ENCODE data around the gene HDLBP.

The HDLBP gene

GRCh38 chr2:241227594-241227993, 87.9 kb downstream of the HDLBP start:
- DNase-seq = no peak

- DNase-seq = no peak
Observed at GRCh38 chr2:241226723-241227572, 88.5 kb downstream of the HDLBP start.

GRCh38 chr2:241225983-241226382, 89.5 kb downstream of the HDLBP start:
- no peak for DNase-seq

- DNase-seq = no peak
Observed at GRCh38 chr2:241225545-241225944, 89.9 kb downstream of the HDLBP start.

- no peak for DNase-seq
Observed at GRCh38 chr2:241224851-241225438, 90.5 kb downstream of the HDLBP start.

- no peak for DNase-seq
Observed at GRCh38 chr2:241224018-241224850, 91.2 kb downstream of the HDLBP start.

- no peak for DNase-seq
Observed at GRCh38 chr2:241223211-241224017, 92.1 kb downstream of the HDLBP start.

- no peak for DNase-seq
Observed at GRCh38 chr2:241219856-241220356, 95.6 kb downstream of the HDLBP start.

- DNase-seq = no peak
Observed at GRCh38 chr2:241219030-241219382, 96.5 kb downstream of the HDLBP start.

GRCh38 chr2:241218131-241219029, 97.1 kb downstream of the HDLBP start:
- DNase-seq = no peak

- no peak for DNase-seq
Observed at GRCh38 chr2:241217320-241218031, 98.0 kb downstream of the HDLBP start.

- DNase-seq = no peak
Observed at GRCh38 chr2:241216211-241216761, 99.2 kb downstream of the HDLBP start.

GRCh38 chr2:241215421-241215820, 100.1 kb downstream of the HDLBP start:
- DNase-seq = no peak

- no peak for DNase-seq
Observed at GRCh38 chr2:241214766-241215165, 100.7 kb downstream of the HDLBP start.

- no peak for DNase-seq
Observed at GRCh38 chr2:241214209-241214608, 101.3 kb downstream of the HDLBP start.

- DNase-seq = no peak
Observed at GRCh38 chr2:241213567-241213966, 101.9 kb downstream of the HDLBP start.

- no peak for DNase-seq
Observed at GRCh38 chr2:241213041-241213440, 102.4 kb downstream of the HDLBP start.

- DNase-seq = no peak
Observed at GRCh38 chr2:241211276-241211675, 104.2 kb downstream of the HDLBP start.

GRCh38 chr2:241209271-241209670, 106.2 kb downstream of the HDLBP start:
- no peak for DNase-seq

- no peak for DNase-seq
Observed at GRCh38 chr2:241208058-241208457, 107.4 kb downstream of the HDLBP start.

- DNase-seq = no peak
Observed at GRCh38 chr2:241207641-241208040, 107.8 kb downstream of the HDLBP start.

Data from NCI-H446 treated with DMSO at 0.1 percent for 48 hours (cell line).